NCI-H524 treated with DMSO at 0.1 percent for 48 hours (cell line): ENCODE measurements around the gene GRAMD1B.

Source experiments
- DNase-seq: peaks from one replicate; lab custom pipeline; 2025; lab: John Stamatoyannopoulos, UW

The GRAMD1B gene

DNA sequence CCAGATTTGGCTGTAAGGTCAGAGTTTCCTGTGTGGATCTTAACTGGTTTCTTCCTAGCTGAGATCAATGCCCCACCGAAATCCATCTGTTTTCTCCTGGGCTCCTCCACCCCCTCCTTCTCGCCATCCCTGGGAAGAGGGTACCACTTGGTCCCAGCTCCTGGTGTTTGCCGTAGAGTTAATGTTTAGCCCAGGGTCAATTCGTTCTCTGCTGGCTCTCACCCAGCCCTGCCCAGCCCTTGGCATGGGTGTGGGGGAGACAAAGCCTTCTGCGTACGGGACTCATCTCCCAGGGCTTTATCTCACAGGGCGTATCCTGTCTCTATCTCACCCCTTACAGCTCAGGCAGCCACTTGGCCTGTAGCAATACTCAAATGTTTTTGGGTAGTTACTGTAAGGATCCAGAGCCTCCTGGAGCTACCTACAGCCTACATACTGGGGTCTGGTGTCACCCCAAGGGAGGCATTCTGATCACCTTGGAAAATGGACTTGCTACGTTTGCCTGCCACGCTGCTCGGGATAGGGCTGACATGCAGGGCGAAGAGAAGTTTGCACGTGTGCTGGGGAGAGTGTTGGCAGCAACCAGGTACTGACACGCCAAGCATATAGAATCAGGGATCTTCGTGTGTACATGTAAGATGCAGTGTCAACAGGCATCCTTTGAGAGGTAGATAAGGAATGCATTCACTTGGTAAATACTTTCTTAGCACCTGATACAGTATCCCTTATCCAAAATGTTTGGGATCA lies 158.2 kb downstream of the GRAMD1B start:
- DNase-seq = no peak

GRCh38 chr11:123588864-123589262 lies 158.8 kb downstream of the GRAMD1B start:
- DNase-seq = no peak

GRCh38 chr11:123590296-123590912 lies 160.3 kb downstream of the GRAMD1B start:
- no peak for DNase-seq

DNA sequence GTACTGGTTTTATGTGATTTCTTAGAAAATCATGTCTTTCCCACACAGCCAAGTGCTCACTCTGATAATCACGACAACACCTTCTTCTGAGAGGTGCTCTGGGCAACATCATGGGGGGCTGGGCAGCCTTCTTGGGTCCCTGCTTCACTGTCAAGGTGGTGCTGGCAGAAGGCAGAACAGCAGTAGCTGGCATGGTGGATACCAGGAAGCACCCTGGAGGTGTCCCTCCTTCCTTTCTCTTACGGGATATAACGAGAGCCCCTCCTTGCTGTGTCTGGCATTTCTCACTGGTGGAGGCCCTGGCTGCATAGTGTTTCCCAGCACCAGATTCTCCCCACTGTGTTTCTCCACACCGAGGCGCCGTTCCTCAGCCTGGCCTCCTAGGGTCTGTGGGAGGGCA lies 163.5 kb downstream of the GRAMD1B start:
- no peak for DNase-seq

DNA sequence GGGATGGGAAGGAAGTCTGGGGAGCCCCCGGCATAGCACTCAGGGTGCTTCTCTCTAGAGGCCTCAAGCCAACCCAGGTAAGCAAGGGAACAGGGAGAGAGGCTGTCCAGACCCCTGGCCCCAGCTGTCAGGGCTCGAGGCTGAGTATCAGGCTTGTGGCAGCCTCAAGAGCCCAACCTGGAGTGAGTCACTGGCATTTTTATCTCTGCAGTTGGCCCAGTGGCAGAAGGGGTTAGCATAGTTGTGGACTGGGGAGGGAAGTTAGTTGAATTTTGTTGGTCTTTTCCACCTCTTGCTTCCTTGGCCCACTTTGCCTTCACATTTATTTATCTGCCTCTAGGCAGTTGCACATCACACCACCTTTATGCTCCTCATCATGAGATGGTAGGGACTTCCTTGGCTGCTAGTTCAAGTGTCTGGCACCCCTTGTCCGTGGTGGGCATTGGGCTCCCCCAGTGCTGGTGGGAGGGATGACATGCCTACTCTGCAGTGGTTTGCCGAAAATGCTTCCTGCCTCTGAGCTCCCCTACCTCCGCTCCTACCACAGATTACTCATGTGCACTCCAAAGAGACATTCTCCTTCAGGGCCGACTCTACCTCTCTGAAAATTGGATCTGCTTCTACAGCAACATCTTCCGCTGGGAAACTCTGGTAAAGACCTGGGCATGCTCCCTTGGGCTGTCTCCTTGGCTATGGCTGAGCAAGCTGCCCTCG lies 164.3 kb downstream of the GRAMD1B start:
- no peak for DNase-seq

DNA sequence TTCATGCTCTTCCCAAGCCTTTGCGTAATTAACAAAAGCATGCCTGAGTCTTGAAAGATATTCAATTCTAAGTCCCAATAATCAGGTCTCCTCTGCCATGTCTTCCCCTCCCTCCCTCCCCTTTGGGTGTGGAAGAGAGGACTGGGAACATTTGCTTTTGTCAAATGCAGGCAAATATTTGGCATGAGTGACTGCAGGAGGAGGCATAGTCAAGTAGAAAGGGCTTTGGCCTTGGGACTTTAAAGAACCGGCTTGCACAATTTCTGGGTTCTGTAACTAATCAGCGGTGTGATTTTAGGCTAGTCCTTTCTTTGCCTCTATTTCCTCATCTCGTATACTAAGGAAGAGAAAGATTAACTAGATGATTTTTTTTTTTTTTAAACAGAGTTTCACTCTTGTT lies 164.9 kb downstream of the GRAMD1B start:
- no peak for DNase-seq

GRCh38 chr11:123597859-123598258 lies 167.8 kb downstream of the GRAMD1B start:
- no peak for DNase-seq

GRCh38 chr11:123601136-123601535 lies 171.1 kb downstream of the GRAMD1B start:
- no peak for DNase-seq

GRCh38 chr11:123601743-123602142 lies 171.7 kb downstream of the GRAMD1B start:
- DNase-seq = no peak

DNA sequence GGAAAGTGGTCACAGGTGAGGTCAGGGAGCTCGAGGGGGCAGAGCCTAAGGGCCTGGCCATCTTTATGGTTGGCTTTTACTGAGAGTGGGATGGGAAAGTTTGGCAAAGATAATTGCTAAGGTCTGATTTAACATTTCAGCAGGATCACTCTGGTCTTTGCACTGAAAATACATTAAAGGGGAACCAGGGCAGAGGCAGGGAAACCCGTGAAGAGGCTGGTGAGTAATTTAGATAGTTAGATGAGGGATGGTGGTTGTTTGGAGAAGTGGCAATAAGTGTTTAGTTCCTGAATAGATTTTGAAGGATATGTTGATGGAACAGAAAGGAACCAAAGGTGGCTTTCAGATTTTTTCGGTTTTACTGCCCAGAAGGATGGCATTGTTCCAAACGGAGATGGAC lies 173.6 kb downstream of the GRAMD1B start:
- no peak for DNase-seq

DNA sequence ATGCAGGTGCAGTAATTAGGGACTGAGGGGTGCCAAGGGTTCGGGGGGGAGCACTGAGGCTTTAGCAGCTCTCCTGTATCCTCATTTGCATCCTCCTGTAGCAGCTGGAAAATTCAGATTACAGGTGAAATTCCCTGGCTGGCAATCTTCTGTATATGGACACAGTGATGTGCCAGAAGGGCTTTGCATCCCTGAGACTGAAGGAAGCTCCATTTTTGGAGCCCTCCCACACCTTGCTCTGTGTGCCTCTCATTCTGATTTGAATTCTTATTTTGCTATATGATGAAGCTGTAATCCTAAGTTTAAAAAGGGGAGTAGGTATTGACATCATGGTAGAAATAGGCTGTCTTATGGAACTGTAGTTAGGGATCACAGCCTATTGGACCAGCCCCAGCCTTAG lies 177.7 kb downstream of the GRAMD1B start:
- DNase-seq = no peak

DNA sequence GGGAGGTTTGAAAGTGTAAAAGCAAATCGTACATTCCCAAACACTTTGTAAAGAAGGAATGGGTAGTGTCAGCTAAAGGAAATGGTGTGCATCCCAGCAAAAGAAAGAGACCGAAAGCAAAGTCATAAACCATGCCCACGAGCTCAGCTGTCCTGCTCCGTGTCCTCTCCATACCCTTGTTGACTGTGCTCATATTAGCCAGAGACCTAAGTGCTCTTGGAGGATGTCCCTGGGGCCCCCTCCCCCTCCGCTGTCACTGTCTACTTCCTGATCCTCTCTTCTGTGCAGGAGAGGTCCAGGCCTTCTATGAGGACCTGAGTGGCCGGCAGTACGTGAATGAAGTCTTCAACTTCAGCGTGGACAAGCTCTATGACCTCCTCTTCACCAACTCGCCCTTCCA lies 178.3 kb downstream of the GRAMD1B start:
- no peak for DNase-seq

DNA sequence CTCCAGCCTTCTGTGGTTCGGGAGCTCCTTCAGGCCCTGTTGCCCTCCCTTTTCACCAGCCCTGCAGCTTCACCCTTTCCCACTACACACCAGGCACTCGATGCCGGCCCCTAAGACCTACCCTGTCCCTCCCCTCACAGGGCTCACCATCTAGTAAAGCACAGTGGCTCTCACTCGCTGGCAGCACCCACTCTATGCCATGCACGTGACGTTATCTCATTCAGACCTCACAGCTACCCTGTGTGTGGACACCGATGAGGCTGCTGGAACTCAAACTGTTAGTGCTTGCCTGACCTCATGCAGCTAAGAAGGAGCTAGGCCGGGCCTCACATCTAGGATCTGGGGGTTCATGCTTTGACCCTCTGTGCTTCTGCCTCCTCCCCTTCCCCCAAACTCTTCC lies 178.9 kb downstream of the GRAMD1B start:
- DNase-seq = no peak

- DNase-seq = peak; percentile 10
Measured at GRCh38 chr11:123611698-123612097, 181.6 kb downstream of the GRAMD1B start.

DNA sequence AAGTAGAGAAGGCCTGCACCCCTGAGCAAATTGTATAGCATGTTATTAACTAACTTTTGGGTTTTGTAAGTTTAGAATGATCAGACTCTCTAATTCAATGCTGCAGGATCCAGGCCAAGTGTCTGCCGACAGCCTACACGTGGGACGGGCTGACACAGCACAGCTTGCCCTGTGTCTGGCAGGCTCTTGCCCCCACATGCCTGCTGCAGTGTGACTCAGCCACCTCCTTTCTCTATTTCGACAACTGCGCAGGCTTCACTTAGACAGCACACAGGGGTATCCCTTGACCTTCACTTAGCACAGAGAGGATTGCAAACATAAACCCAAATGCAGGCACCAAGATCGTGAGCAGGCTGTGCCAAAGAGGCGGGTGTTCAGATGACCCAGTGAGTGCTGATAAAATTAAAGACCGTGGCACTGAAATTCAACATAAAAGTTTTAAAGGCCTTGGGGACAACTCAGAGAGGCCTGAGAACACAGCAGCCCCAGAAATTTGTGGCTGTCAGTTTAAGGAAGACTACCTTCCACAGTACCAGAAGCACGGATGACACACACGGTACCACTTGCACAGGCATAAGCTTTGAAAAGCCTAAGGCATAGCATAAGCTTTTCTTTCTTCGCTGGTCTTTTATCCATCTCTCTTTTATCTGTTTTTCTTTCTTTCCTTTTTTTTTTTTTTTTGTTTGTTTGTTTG lies 186.6 kb downstream of the GRAMD1B start:
- no peak for DNase-seq

DNA sequence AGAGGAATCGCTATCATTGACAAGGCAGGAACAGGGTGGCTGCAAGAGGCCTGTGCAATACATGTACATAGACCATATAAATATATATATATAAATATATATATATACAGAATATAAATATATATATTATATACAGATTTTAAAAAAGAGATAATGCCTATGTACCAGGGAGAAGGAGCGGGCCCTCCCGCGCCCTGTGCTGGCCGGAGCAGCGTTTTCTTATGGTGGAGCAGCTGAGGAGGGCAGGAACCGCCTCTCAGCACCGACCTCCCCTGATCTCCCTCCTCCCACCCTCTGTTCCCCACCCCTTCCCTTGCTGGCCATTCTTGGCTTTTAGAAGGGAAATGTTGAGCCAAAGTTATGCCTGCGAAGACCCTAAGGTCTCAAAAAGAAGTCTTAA lies 192.5 kb downstream of the GRAMD1B start:
- DNase-seq = no peak

- no peak for DNase-seq
Measured at GRCh38 chr11:123624974-123625373, 194.9 kb downstream of the GRAMD1B start.

DNA sequence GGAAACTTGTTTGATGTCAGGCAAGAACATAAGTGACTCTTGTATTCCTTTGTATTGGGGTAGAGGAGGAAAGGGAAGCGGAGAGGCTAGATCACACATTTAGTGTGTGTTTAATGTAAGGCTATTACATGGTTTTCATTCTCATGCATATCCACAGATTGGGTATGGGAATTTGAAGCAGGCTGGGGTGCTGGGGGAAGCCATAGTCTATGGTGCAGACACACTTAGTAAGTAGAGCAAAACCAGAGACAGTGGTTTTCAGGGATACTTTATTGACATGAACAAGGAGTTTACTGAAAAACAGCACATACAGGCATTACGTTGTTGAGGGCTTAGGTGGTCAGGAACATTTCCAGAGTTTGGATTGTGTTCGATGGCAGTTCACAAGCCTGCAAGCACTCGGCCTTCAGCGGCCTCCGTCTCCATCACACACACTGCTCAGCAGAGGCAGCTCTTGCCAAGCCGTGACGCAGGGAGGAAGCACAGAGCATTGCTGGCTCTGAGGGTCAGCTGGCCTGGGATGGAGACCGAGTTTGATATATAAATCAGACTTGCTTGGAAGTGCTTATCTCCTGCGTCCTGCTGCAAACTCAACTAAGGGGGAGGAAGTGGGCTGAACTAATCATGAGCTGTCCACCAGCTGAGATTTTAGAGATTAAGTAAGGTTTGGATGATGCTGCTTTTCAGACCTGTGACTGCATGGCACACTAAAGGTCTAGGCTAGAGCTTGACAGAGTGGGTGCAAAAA lies 199.0 kb downstream of the GRAMD1B start:
- DNase-seq = no peak

DNA sequence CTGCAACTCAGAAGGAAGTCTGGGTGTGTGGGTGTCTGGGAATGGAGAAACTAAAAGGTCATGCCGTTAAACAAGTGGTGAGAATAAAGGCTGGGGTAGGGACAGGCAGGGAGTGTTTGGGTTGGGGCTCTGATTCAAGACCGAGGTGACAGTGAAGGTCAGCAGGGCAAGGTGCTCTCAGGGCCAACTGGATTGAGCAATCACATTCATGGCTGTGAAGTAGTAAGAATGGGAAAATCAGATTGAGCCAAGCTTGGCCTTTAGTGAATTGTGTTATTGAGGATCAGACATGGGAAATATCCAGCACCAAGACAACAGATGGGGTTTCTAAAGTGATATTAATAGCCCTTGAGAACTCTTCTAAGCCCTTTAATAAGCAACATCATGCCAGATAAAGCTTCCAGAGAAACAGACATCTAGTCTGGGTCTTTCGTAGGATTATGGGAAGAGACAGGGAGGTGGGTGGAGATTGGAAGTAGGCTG lies 200.1 kb downstream of the GRAMD1B start:
- peak; percentile 80 for DNase-seq

GRCh38 chr11:123640029-123640428 lies 210.0 kb downstream of the GRAMD1B start:
- no peak for DNase-seq

DNA sequence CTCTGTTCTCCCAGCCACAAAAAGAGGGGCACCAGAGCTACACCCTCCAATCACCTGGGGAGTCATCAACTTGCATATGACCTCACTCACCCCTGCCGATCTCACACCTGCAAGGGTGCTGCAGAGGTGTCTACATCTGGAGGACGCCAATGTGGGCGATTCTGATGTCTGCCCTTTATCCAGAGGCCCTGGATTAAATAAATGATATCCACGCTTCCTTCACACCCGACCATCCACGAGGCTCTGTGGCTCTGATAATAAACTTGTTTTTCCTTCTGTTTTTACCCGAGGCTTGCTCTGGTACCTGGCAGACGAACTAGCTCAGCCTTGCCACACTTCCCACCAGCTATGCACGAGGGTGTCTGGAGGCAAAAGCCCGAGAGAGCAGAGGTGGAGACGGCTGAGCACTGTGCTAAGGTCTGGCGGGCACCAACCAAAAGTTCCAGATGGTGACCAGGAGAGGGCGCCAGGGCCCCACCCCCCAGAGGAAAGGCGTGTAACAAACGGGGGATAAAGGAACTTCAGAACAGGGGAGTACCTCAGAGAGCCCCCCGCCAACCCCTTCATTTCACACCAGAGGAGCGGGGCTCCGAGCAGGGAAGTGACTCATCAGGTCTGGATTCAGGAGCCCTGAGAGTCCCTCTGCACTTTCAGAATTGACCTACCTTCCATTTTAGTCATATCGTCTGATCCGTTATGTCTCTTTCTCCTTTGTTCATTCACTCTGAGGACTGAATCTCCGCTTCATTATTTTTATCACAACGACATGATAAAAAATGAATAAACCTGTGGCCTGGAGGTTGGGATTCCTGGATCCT lies 210.8 kb downstream of the GRAMD1B start:
- DNase-seq = no peak
